ENCODE results near the gene RFC4.

The RFC4 gene

DNA sequence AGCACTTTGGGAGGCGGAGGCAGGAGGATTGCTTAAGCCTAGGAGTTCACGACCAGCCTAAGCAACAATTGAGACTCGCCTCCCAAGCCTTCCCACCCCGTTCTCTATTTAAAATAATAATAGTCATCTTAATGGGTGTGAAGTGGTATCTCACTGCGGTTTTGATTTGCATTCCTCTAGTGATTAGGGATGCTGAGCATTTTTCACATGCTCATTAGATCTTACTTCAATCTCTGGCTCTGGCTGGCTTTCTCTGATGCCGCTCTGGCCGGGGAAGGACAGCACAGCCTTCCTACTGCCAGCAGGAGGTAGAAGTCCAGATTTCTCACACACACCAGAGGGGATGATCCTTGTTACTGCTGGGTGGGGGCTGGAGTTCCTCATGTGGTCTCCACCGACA, 30.3 kb downstream of the RFC4 start:
- no peak for DNase-seq (ENCODE audit: low read depth)
- TF ChIP-seq CTCF (conservative IDR thresholded peaks at IDR 0.05; ENCODE audit: low read depth, low read length): peak; percentile 31
- no peak overlapping the region for H3K4me3 ChIP-seq (ENCODE audit: low read depth, low read length)

DNA sequence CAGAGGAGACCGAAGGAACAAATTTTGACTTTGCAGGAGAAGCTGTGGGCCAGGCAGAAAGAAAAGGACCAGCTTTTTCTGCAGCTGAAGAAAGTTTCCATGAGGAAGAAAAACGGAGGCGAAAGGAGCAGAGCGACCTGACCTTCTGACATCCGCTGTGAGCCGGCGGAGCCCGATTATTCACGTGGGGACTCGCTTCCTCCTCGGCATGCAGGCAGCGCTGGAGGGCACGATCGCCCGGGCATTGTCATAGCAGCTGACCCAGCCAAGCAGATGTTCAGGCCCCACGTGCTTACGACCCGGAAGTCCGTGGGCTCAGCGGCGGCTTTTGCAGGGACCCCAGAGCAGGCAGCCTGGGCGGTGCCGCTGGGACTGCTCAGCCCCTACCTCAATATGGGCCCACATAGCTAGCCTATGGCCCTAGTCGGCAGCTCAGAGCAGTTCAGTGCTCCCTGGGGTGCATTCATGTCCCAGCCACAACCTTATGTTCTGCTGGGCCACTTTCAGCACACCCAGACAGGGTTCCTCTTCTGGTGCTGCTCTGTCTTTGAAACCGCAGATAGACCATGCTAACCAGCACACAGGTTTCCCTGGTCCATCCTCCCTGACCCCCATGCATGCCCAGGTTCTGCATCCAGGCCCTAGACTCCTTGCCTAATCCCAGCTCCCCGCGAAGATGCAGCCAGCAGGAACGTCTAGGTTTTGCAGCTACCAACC, 33.4 kb downstream of the RFC4 start:
- DNase-seq (ENCODE audit: low read depth): no peak
- no peak for TF ChIP-seq CTCF (conservative IDR thresholded peaks at IDR 0.05; ENCODE audit: low read depth, low read length)
- H3K4me3 ChIP-seq (ENCODE audit: low read depth, low read length): peak overlapping the region; percentile 58

- peak overlapping the region; percentile 58 for H3K4me3 ChIP-seq (ENCODE audit: low read depth, low read length)
- TF ChIP-seq CTCF (conservative IDR thresholded peaks at IDR 0.05; ENCODE audit: low read depth, low read length): no peak
- DNase-seq (ENCODE audit: low read depth): no peak
Observed at GRCh38 chr3:186772281-186772694, 34.0 kb downstream of the RFC4 start.

DNA sequence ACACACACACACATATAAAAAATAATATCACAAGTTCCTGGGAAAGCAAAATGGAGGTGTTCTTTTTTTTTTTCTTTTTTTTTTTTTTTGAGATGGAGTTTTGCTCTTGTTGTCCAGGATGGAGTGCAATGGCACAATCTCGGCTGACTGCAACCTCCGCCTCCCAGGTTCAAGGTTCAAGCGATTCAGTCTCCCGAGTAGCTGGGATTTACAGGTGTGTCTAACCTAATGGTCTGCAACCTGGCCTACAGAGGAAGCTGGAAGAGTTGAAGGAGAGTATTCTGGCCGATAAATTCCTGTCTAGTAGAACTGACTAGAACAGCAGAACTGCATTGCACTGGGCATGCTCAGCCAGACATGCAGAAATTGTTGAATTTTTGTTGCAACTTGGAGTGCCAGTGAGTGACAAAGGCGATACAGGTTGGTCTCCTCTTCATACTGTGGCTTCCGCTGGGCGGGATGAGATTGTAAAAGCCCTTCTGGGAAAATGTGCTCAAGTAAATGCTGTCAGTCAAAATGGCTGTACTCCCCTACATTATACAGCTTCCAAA, 45.3 kb downstream of the RFC4 start:
- no peak for DNase-seq (ENCODE audit: low read depth)
- no peak overlapping the region for H3K4me3 ChIP-seq (ENCODE audit: low read depth, low read length)
- no peak for TF ChIP-seq CTCF (conservative IDR thresholded peaks at IDR 0.05; ENCODE audit: low read depth, low read length)

- DNase-seq (ENCODE audit: low read depth): no peak
- H3K4me3 ChIP-seq (ENCODE audit: low read depth, low read length): no peak overlapping the region
- no peak for TF ChIP-seq CTCF (conservative IDR thresholded peaks at IDR 0.05; ENCODE audit: low read depth, low read length)
Observed at GRCh38 chr3:186760141-186760833, 46.0 kb downstream of the RFC4 start.

GRCh38 chr3:186759231-186759930, 46.9 kb downstream of the RFC4 start:
- no peak for TF ChIP-seq CTCF (conservative IDR thresholded peaks at IDR 0.05; ENCODE audit: low read depth, low read length)
- no peak for DNase-seq (ENCODE audit: low read depth)
- no peak overlapping the region for H3K4me3 ChIP-seq (ENCODE audit: low read depth, low read length)
